Pancreas (tissue), 10 donors: Measurements from ENCODE around the gene NCAPH2. TPM values are rescaled to one million over a fixed set of nuclear protein-coding genes. Genes with fewer than 3 reads are reported as not detected.

Source experiments
- ATAC-seq, 4 donors: fragments of 200-7000 bp; cut with Tn5 transposase; one replicate each; pipeline versions ENCODE4 v1.8.0 to v1.9.1; 2020; ENCODE audit warnings: mild to moderate bottlenecking in 4 of 4, moderate library complexity in 4 of 4
- DNase-seq, 6 donors: peaks; one replicate each; pipeline ENCODE4 v3.0.0-alpha.2; 2020
- FAIRE-seq: peaks from 2 replicates; lab custom pipeline; 2012; peaks lifted over from hg19 to GRCh38; lab: Jason Lieb, UNC
- H3K27ac ChIP-seq, 4 donors: fragments of 200-600 bp; sonication (generic); 1 replicate in 3 of 4; 2 replicates in 1 of 4; pipeline versions ENCODE4 v1.5.0 to v1.8.0; 2020
- H3K27me3 ChIP-seq, 4 donors: fragments of 200-600 bp; one replicate each; pipeline ENCODE4 v1.8.0; 2021
- H3K36me3 ChIP-seq, 3 donors: fragments of 200-600 bp; sonication (generic) in 1 of 3; one replicate each; pipeline versions ENCODE4 v1.5.0 to v1.8.0; 2020 to 2021
- H3K4me1 ChIP-seq, 3 donors: fragments of 200-600 bp; one replicate each; pipeline ENCODE4 v1.8.0; 2021
- H3K4me3 ChIP-seq, 4 donors: fragments of 200-600 bp; sonication (generic) in 2 of 4; one replicate each; pipeline versions ENCODE4 v1.5.0 to v1.8.0; 2020 to 2021
- H3K9me3 ChIP-seq, 4 donors: fragments of 200-600 bp; one replicate each; pipeline ENCODE4 v1.8.0; 2021
- WGBS, 2 donors: extraction: QIAGEN DNeasy Blood & Tissue Kit; methylation state at CpG; one replicate each; pipeline ENCODE4 v1.1.7; 2013; 5-methylcytosine and 5-hydroxymethylcytosine counted together
- intact Hi-C, 3 donors: fragments of 100-400 bp; cut with DNase I; formaldehyde crosslinking; loops; one replicate each; pipeline versions ENCODE4 v1.11.1 to v1.14.2; 2022
- polyA plus RNA-seq, 2 donors: library from polyadenylated mRNA; stranded (reverse); fragments of 200-250 nt; gene quantifications; one replicate each; pipeline ENCODE4 v1.2.3, GENCODE V29; 2013
- total RNA-seq, 6 donors: library from RNA; stranded (reverse); fragmentation: NEBNext Ultra II Directional in 4 of 6; extraction: Animal tissue kit (Norgen Biotek cat#: 25700) in 4 of 6; gene quantifications; one replicate each; pipeline versions ENCODE4 v1.2.1 to v1.2.4, GENCODE V29; 2021 to 2023
- TF ChIP-seq, protein P1 (sequence below), 4 donors: fragments of 200-600 bp; sonication (generic) in 3 of 4; IDR thresholded peaks; one replicate each; pipeline versions ENCODE4 v1.5.0 to v1.8.0; 2021; ENCODE audit warnings: antibody characterized with exemption in 4 of 4
- donor health status: healthy with polysubstance abuse.
- donor health status: DM: no; HTN: no; CAD: no; lungs with moderate emphysema.
- donor health status: DM: no; HTN: no; CAD: no.
- donor health status: control.
- donor health status: control.
- donor health status: Bipolar disorder and iron deficiency.
- donor health status: DM: yes; HTN: yes; CAD: no.
- donor health status: DM: no; HTN: no; CAD: no.
- donor health status: DM: no; HTN: no; CAD: no.
- donor health status: DM: yes; HTN: yes; CAD: no.

The NCAPH2 gene
- total and polyA plus RNA-seq, 8 donors: 15.9 to 70.1 (median 24.2) TPM

DNA sequence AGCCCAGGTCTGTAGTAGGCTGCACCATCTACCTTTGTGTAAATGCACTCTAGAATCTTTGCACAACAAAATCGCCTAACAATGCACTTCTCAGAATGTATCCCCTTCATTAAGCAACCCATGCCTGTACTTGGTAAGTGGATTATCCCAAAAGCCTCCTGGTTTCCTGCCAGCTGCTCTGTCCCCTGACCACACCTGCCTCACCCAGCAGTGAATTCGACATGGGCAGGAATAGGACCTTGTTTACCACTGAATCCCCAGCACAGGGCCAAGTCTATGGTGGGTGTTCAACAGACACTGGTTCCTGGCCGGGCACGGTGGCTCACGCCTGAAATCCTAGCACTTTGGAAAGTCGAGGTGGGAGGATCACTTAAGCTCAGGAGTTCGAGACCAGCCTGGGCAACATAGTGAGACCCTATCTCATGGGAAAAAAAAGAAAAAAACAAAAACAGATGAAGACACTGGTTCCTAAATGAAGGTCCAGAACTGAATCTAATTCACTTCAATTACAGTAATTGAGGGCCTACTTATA lies 59.8 kb downstream of the NCAPH2 start:
- Histone ChIP-seq H3K4me1 (peaks cover 0 to 16% (median 6%) of the 10 kb centered on the region in 3 donors), H3K9me3 (no peaks in the 10 kb centered on the region), H3K36me3 (peaks cover 0 to 16% (median 0%) of the 10 kb centered on the region in 3 donors), H3K27ac (no peak overlapping the region), H3K27me3 (no peaks in the 10 kb centered on the region), H3K4me3 (no peak overlapping the region)
- DNase-seq (no peak), ATAC-seq (no peak), FAIRE-seq (no peak)
- intact Hi-C loops: no loop called here
- TF ChIP-seq, protein P1, sequence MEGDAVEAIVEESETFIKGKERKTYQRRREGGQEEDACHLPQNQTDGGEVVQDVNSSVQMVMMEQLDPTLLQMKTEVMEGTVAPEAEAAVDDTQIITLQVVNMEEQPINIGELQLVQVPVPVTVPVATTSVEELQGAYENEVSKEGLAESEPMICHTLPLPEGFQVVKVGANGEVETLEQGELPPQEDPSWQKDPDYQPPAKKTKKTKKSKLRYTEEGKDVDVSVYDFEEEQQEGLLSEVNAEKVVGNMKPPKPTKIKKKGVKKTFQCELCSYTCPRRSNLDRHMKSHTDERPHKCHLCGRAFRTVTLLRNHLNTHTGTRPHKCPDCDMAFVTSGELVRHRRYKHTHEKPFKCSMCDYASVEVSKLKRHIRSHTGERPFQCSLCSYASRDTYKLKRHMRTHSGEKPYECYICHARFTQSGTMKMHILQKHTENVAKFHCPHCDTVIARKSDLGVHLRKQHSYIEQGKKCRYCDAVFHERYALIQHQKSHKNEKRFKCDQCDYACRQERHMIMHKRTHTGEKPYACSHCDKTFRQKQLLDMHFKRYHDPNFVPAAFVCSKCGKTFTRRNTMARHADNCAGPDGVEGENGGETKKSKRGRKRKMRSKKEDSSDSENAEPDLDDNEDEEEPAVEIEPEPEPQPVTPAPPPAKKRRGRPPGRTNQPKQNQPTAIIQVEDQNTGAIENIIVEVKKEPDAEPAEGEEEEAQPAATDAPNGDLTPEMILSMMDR (IDR thresholded peaks at IDR 0.05): no peak
- WGBS, 2 donors: 86 to 89% methylated on average over 7 of the region's 7 CpGs

DNA sequence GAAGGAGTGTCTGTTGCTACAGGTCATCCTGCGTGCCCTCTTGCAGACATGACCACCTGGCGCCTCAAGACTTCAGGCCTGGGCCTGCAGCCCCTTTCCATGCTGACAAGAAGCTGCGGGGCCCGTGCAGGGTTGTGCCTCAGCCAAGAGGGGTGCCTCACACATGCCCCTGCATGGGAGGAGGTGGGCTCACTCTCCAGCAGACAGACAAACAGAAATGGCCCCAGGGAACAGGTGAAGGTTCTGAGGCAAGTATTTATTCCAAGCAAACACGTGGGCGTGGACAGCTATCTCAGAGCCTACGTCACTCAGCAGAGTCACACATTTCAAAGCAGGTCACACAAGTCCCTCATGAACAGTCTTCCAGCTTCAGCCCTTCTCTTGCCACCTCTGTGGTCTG lies 60.6 kb downstream of the NCAPH2 start:
- peak in 3 of 6 donors; percentile 46 to 50 (median 50) for DNase-seq

DNA sequence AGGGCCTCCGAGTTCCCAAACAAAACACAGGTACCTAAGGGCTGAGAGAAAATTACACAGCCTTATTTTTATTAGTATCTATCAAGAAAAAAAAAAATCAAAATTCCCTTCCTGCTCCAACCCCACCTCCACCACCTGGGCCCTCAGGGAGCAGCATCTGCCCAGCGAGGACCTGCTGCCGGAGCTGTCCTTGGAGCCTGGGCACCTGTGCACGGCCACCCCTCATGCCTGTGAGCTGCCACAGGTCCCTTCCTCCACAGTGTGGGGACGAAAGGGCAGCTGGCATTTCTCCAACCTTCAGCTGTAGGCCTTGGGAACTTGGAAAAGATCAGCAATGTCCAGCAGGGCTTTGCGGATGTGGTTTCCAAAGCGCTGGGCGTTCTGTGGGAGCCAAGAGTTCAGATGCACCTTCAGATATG lies 61.0 kb downstream of the NCAPH2 start:
- FAIRE-seq (no peak), DNase-seq (peak; percentile 62 to 76 (median 68)), ATAC-seq (peak; percentile 54 to 83 (median 72))
- Histone ChIP-seq H3K27ac (peak overlapping the region in 3 of 4 donors; percentile 2 to 39 (median 16)), H3K36me3 (peaks cover 0 to 16% (median 0%) of the 10 kb centered on the region in 3 donors), H3K9me3 (no peaks in the 10 kb centered on the region), H3K4me3 (no peak overlapping the region), H3K4me1 (peaks cover 0 to 14% (median 6%) of the 10 kb centered on the region in 3 donors), H3K27me3 (no peaks in the 10 kb centered on the region)
- intact Hi-C loops: no loop called here
- 34 to 44% methylated on average over 8 of the region's 8 CpGs for WGBS, 2 donors
- TF ChIP-seq, protein P1 (IDR thresholded peaks at IDR 0.05): no peak

More for the DNA sequence above, 60.6 kb downstream of the NCAPH2 start:
- 68 to 69% methylated on average over 7 of the region's 7 CpGs for WGBS, 2 donors
- peaks cover 0 to 16% (median 6%) of the 10 kb centered on the region in 3 donors for H3K4me1 ChIP-seq
- intact Hi-C loops: no loop called here
- H3K4me3 ChIP-seq: no peak overlapping the region
- no peaks in the 10 kb centered on the region for H3K27me3 ChIP-seq
- FAIRE-seq (no peak), ATAC-seq (peak; percentile 51 to 80 (median 70))
- TF ChIP-seq, protein P1 (IDR thresholded peaks at IDR 0.05): no peak
- peaks cover 0 to 16% (median 0%) of the 10 kb centered on the region in 3 donors for H3K36me3 ChIP-seq
- H3K9me3 ChIP-seq: no peaks in the 10 kb centered on the region
- H3K27ac ChIP-seq: peak overlapping the region in 3 of 4 donors; percentile 2 to 39 (median 16)

DNA sequence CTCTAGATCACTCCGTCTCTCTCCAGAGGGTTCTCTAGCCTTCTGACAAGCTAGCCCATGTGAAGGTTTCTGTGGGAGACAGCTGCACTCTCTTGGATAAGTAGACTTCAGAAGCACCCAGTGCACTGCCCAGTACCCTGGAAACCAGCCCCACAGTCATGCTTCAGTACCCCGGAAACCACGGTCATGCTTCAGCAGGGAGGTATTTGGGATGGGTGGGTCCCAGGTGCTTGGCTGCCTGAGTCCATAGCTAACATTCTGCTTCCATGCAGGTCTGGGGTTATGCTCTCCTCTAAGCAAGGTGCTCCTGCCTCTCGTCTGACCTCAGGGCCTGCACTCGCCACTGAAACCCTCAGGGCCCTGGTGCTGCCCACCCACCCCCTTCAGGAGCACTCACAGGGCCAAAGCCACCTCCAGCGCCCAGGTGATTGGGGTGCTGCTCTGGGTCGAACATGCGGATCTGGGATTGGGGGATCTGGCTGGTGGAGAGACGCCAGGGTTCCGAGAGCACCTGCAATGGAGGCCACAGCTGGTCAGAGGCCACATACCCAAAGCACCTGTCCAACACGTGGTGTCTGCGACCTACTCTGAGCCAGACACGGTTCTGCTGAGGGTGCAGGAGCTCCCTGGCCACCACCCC lies 62.0 kb downstream of the NCAPH2 start:
- WGBS, 2 donors: 83 to 88% methylated on average over 13 of the region's 13 CpGs

More for the DNA sequence above, 62.0 kb downstream of the NCAPH2 start:
- Histone ChIP-seq H3K4me1 (peaks cover 0 to 14% (median 6%) of the 10 kb centered on the region in 3 donors), H3K9me3 (no peaks in the 10 kb centered on the region), H3K27me3 (no peaks in the 10 kb centered on the region), H3K36me3 (peaks cover 0 to 16% (median 0%) of the 10 kb centered on the region in 3 donors), H3K27ac (no peak overlapping the region), H3K4me3 (no peak overlapping the region)
- intact Hi-C loops: no loop called here
- ATAC-seq: peak in 1 of 4 donors; percentile 12
- DNase-seq: peak in 1 of 6 donors; percentile 57
- FAIRE-seq: no peak
- TF ChIP-seq, protein P1 (IDR thresholded peaks at IDR 0.05): no peak
